NAMALWA (cell line): ENCODE results near the gene REV1.

Source experiments
- DNase-seq: peaks from one replicate; pipeline ENCODE4 v3.0.0-alpha.2; 2015; ENCODE audit warnings: low spot score

The REV1 gene

DNA sequence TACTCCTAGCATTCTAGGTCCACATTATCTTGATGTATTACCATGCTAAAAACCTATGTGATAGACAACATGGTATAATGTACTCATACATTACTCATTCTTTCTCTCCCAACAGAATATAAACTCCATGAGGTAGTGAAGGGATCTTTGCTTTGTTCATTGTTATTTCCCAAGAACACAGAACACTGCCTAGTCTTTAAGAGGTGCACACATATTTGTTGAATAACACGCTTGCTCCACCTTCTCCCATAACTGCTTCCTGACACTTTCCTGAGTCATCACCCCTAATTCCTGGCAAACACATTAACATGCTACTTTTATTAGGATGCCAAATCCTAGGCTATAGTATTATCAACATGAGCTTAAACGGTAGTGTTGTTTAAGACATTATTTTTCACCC is 41.3 kb downstream of the REV1 start:
- no peak for DNase-seq

DNA sequence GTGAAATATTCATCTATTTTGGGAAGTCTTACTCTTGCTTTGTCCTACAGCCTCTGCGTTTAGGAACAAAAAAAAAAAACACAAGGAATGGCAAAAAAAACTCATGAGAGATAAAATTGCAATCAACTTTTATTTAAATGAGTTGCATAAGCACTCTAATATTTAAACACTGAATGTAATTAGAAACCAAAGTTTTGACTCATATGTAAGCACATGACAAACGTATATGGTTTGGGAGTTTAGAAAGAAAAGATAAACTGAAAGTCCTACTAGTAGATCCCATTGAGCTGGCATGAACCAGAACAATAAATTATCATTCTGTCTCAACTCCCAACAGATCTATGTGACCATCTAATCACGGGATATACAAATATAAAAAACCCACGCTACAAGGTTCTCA is 44.8 kb downstream of the REV1 start:
- no peak for DNase-seq

DNA sequence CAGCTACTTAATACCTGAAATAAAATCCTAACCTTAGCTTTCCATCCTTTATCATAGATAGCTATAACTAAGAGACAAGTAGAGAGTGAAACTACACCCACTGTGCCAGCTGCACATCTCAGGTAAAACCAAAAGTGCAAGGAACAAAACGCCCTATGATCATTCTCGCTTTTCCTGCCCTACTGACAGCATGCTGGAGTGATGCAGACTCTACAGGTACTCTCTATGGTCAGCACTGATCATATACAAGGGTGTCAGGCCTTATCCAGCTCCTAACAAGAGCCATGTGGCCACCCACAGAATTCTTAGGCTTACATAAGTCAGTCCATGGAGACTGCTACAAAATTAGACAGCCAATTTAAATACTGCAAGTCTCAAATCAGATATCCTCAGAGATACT is 45.6 kb downstream of the REV1 start:
- DNase-seq, result no peak

DNA sequence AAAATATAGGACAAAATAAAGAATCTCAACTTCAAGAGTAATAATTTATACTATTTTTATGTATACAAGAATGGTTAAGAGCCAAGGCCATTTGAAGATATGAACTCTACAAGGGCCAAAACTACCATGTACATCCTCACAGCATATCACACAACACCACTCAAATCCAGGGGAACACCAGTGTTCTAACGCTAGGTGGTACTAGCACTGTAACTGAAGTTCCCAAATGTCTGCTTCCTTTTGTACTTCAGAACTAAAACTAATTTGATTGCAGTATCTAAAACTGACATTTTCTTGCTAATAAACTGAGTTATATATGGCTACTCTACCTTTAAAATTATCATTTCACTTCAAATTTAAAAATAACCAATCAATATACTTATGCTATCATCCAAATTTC is 47.0 kb downstream of the REV1 start:
- peak; percentile 15 for DNase-seq

DNA sequence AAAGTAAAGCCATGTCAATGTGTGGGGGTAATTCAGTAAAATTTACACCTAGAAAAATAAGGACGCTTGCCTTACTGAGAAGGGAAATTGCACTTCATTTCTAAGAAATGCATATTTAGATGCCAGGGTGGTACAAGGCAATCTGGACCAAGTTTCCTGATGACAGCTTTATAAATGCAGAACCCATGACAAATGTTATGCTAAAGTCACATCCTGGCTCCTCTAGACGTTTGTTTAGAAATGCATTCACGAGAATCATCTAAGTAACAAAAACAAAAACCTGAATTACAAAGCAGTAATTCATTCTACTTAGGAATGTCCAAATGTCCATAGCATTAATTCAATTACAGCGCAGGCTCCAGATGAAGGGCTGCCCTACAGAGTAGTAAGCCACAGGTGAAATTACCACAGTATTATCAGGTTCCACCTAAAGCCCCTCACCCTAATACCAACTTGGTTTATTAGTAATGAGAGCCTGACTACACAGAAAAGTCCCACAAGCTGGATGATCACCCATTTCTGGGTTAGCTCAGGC is 49.8 kb downstream of the REV1 start:
- DNase-seq, result no peak

DNA sequence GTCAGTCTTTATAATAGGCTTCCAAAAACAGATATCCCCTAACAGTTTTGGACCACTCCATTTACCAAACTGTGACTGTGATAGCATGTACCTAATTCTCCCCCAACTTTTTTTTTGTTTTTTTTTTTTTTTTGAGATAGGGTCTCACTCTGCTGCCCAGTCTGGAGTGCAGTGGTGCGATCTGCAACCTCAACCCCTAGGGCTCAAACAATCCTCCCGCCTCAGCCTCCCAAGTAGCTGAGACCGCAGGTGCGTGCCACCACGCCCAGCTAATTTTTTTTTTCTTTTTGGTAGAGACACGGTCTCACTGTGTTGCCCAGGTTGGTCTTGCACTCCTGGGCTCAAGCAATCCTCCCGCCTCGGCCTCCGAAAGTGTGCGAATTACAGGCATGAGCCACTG is 52.9 kb downstream of the REV1 start:
- DNase-seq, result no peak

DNA sequence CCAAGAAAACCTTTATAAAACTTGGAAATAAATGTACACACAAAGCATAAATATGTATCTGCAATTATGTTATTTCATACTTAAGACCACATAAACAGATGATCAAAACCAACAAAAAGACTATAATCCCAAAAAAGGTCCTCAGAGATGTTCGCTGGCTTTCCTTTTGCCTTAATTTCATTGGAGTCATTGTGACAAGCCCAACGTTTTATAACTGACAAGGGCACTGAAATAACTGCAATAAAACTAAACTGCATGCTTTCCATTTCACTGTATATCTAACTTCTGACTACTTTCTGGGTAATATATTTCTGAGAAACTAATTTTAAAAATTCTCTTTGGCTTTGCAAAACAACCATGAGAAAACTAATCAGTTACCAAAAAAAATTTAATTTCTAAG is 56.5 kb downstream of the REV1 start:
- DNase-seq, result no peak

DNA sequence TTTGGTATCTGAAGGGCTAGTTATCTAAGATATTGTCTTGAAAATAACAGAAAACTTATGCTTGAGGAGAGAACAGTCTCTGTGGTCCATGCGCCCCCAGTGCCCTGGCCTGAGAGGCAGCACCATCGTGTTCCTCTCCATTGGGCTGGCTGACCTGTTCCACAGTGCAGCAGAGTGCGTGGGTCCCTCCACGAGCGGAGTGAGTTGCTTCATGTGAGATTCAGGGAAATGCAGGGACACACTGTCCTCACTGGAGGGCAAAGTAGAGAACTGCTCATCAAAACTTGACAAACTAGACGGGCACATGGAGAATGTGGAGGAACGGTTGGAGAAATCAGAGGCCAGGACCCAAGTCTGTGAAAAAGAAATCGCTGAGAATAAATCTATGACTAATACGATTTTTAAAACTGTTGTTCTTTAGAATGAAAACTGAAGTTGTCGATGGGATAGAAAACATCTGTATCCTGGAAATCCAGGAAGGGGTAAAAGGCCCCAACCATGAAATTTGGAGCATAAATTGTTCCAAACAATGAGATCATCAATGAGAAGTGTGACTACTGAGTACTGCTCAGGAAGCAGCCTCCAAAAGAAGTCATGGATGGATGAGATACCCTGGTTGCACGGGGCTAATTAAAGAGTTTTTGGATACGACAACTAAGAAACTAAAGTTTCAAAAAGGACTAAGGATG is 58.1 kb downstream of the REV1 start:
- no peak for DNase-seq

DNA sequence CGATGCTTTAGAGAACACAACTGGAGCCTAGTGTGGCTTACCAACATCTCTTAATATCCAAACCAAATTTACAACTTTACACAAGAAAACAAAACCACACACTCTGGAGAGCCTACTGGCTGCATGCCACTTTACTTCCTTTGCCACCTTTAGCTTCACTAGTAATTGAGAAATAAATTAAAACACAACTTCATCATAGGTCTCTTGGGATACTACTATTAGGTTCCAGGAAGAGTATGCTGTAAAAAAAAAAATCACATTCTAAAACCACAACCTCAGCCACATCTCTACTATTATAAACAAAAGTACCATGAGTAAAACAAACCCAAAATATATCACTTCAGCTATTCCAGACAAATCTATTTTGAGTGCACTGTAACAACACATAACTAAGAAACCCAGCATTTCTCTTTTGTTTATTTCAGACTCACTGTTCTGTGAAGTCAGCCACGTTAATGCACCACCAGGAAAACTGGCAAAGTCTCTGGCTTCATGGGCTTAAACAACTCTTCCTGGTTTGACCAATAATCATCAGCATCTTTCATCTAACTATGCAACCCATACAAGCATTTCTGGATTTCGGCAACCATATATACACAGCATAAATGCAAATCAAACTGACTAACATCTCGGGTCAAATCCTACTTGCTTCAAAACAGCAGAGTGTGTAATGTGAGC is 59.1 kb downstream of the REV1 start:
- no peak for DNase-seq

DNA sequence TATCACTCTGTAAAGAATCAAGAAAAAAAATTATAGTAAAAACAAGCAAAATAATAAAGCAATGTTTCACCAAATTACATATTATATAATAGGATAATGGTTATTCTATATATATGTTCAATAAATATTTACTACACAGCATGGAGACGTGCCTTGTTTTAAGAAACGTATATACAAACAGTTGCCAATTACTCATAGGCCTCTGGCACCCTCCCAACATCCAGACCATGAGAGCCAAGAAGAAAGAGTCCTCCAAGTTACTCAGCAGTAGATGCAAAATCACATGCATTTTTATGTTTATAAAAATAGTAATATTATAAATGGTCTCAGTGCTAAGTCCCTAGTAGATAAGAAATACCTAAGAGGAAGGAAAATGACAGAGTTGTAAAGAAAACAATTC is 64.8 kb downstream of the REV1 start:
- DNase-seq, result no peak

DNA sequence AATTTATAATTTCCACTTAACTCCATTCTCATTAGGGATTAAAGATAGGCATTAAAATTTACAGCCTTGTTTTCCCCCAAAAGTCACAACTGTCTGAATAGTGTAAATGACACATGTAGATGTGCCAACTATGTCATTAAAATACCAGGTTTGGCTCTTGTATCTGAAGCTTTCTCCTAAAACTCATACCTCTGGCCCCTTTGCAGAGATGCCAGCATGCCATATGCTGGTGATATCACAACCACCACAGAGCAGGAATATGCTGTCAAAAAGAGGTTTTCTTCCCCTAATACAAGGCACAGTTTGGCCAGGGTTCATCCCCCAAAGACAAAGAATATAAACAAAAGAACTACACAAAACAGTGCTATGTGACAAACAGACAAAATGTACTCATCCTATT is 65.4 kb downstream of the REV1 start:
- no peak for DNase-seq

DNA sequence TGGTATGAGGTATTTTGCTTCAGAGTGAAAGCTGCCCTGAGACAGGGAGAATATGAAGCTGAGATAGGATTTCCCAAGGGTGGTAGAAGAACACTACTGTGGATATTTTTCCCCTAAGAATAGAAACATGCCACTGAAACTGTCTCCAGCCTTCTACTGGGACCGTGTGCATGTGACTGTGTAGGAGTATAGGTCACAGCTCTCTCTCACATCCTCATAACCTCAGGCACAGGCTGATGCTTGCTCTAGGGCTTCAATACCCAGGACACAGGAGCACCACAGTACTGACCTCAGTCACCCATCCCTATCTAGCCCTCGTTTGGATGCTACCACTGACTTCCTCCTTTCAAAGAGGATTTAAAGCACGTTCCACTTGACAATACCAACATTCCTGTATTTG is 67.2 kb downstream of the REV1 start:
- no peak for DNase-seq

DNA sequence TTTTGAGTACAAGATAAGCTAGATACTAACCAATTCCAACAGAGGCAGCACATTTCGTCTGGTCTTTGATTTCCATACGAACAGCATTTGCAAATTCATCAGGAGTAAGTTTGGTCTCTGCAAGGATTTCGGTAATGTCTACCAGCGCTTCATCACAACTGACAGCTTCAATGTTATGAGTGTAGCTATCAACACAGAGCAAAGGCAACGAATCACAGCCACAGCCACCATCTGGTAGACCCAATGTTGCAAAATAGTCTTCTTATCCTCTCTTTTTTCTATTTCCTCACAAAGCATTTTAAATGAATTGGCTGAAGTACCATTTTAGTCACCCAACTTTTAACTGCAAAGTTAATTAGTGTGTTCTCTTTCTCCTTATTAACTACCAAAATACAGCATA is 68.3 kb downstream of the REV1 start:
- DNase-seq, result no peak

DNA sequence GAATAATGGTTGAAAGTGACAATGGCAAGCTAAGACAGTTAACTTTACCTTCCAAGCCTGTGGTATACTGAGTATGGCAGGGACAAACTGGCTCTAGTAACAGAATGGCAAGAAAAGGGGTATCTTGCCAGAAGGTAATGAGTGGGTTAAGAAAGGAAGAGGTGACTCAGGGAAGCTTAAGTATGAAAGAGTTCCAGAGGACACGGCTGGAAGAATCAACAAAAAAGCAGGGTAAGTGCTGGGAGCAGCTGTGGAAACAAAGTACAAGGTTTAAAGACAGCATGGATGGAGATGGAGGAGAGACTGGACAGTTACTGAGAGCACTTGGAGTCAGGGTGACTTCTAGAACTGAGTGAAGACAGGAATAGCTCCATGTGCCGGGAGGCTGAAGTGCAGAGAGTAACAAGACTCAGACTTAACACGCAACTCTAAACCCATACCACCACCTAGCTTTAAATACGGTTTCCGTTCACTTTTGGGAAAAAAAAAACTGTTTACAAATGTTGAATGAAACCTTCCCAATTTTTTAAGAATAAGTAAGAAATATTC is 69.0 kb downstream of the REV1 start:
- DNase-seq, result no peak

DNA sequence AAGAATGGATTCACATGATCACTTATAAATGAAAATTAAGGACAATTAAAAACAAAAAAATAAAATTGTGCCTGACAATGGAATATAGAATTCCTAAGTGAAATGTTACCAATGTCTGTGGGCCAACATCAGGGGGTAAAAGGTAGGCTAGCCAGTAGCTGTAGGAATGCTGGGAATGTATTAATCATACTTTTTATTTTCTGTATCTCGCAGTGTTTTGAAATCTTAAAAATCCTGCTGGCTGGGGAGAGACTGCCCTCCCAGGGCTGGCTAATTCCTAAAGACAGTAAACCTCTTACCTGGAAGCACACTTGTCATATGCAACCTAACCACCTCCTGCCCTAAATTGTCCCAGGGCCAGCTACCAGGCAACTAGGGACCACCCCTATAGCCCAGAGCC is 69.8 kb downstream of the REV1 start:
- DNase-seq, result no peak

DNA sequence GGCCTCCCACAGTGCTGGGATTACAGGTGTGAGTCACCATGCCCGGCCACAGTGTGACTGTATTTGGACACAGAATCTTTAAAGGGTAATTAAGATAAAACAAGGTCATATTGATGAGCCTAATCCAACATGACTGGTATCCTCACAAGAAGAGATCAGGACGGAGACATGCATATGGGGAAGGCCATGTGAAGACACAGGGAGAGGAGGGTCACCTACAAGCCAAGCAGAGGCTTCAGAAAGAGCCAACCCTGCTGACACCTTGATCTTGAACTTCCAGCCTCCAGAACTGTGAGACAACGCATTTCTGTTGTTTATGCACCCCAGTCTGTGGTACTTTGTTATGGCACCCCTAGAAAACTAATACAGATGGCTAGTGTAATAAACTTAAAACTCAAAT is 72.4 kb downstream of the REV1 start:
- no peak for DNase-seq

DNA sequence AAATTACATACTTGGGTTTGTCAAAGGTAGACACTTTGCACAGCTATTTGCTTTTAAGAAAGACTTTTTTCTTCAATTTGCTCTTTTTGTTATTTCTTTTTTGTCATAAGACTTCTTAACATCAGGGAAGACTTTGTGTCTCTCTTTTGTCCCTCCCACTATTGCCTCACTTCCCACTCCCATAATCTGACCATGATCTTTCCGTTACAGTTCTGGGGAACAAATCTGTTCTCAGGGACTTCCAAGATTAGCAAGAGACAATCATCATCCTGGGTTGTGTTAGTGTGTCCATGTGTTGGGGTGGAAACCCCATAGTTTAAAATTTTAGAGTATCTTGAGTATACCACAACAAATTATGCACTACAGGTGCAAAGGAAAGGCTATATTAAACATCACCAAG is 75.3 kb downstream of the REV1 start:
- no peak for DNase-seq

DNA sequence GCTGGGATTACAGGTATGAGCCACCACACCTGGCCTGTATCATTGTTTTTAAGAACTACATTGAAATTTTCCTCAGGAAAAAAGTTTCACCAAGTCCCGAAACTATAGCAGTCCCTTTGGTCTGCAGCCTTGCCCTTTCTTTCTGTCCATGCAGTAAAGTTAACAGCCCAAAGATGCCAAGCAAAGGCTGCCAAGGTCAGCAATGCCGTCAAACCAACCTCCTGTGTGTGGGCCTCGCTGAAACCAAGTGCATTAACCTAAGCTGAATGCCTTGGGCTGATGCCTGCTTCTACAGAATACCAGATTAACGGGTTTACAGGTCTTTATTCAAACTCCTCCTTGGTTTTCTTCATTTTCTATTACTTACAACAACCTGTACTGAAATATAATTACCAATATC is 79.5 kb downstream of the REV1 start:
- no peak for DNase-seq

DNA sequence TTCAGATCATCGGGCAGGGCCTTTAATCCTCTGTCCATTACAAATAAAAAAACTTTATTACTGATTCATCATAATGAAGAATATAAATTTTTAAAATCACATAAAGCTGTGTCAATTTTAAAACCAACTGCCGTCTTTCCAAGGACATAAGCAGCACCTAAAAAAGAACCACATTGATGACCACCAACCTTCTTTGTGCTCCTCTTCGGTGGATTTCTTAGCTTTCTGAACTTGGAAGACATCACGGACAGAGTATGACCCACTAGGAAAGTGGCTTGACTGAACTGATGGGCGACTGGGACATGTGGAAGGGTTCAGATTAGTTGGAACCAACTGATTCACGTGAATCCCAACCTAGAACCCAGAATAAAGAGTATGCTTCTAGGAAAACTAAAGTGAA is 83.7 kb downstream of the REV1 start:
- DNase-seq, result no peak

DNA sequence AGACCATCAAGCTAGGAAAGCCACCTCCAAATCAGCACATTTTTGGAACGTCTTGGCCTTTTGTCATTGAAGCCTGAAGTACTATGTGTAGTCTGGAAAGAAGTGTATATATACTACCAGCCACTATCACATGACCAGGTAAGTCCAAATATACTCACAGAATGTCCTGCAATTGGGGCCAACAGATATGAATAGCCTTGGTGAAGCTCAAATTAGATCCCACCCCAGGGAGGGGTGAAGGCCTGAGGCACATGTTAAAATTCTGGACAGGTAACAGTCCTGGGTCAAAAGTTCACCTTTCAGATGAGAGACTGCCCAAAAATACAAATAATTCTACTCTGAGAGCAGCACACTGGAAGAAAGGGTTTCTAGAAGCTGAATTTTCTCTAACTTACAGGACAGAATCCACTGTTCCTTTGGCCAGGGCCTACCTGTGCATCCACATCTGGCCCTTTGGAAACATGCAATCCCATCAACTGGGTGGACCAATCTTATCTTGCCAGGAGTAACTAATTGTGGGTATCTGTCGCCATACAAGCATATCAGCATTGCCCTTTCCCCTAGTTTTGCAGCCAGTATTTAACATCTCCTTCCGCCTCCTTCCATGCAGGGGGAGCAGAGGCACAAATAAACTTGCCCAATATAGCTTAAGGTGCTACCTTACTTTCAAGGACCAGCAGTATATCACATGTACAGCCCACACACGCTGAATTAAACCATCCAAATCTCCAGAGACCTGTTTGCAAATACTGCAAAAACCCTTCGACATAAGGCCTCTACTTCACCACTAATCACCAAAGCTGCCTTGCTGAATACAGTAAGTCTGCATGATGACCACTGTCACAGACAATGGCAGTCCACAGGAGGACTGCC is 84.8 kb downstream of the REV1 start:
- no peak for DNase-seq

DNA sequence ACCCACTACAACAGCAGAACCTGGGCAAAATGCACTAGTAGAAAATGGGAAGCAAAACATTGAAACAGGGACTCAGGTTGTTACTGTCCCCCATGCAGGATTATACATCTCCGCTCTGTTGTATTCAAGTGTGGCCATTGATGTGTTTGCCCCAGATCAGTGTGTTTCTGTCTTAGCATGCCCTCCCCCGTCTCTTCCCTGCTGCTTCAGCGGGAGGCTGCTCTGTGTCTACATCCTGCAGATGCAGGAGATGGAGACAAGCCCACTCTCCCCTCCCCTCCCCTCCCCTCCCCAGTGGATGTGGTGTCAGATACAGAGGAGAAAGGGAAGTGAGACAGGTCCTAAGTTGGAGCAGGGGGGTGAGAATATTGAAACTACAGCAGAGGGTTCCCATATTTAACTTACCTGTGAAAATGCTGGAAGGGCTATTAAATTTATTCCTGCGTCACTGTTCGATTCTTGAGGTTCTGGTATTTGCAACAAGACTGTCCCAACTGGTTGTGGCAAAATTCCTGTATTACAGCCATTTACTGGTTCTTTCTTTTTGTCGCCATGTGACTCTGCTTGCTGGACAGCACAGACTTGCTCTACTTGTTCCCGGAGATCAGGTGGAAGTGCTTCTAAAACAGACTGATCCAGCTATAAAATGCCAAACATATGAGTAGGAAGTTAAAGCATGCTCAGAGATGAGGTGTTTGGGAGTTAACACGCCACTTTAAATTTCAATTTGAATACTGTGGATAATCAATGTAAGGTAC is 85.6 kb downstream of the REV1 start:
- no peak for DNase-seq

DNA sequence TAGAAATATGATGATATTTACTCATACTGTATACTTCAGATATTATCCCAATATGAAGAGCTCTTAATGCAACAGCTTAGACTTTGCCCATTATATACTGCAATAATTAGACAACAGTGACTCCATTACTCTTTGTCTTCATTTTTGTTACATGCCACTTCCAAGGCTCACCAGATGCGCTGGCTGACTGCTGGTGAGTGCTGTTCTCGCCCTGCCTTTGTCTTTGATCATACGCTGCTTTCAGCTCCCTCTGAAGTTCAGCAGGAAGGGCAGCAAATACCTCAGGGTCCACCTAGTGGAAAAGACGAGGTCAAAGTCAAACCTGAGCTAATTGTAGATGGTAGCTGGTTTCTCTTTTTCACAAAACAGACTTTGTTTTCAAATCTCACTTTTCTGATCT is 86.3 kb downstream of the REV1 start:
- DNase-seq, result no peak
